Stimulated activated CD4-positive, alpha-beta T cell treated with anti-CD3 and anti-CD28 coated beads, Interleukin-2, amount 100 ng/mL, for 48 hours (primary cell): Measurements from ENCODE around the gene IVL.

Source experiments
- DNase-seq, 2 donors: peaks; one replicate each; pipeline ENCODE4 v3.0.0-alpha.2; 2020

IVL gene

GRCh38 chr1:152907686-152908601, at the start of gene IVL:
IVL (plus strand) TSS chr1:152908546; CDS start chr1:152909798, 1,252 bp downstream.
- DNase-seq, result no peak

- no peak for DNase-seq
Measured at GRCh38 chr1:152859696-152860095, 48.6 kb upstream of the IVL start, which contains the start of gene LCE7A. LCE7A (plus strand) TSS chr1:152859996; CDS start chr1:152860698, 702 bp downstream.

GRCh38 chr1:152860129-152860528, 48.2 kb upstream of the IVL start:
- DNase-seq, result no peak

GRCh38 chr1:152861374-152861773, 47.0 kb upstream of the IVL start:
- no peak for DNase-seq

GRCh38 chr1:152864443-152864842, 43.9 kb upstream of the IVL start:
- DNase-seq, result no peak

GRCh38 chr1:152866321-152866720, 42.0 kb upstream of the IVL start:
- DNase-seq, result no peak

- DNase-seq, result peak; percentile 61 to 62
Measured at GRCh38 chr1:152869808-152870419, 38.4 kb upstream of the IVL start.

GRCh38 chr1:152870831-152871730, 37.3 kb upstream of the IVL start:
- no peak for DNase-seq

- no peak for DNase-seq
Measured at GRCh38 chr1:152871731-152872126, 36.6 kb upstream of the IVL start.

- no peak for DNase-seq
Measured at GRCh38 chr1:152873495-152873894, 34.9 kb upstream of the IVL start.

- DNase-seq, result no peak
Measured at GRCh38 chr1:152876827-152877226, 31.5 kb upstream of the IVL start.

- DNase-seq, result peak; percentile 16
Measured at GRCh38 chr1:152878042-152878441, 30.3 kb upstream of the IVL start, which contains the start of gene SMCP. SMCP (plus strand) TSS chr1:152878322; CDS start chr1:152884423, 6,101 bp downstream.

GRCh38 chr1:152879559-152880198, 28.7 kb upstream of the IVL start:
- DNase-seq, result no peak

- DNase-seq, result no peak
Measured at GRCh38 chr1:152880316-152880715, 28.0 kb upstream of the IVL start.

GRCh38 chr1:152880907-152881306, 27.4 kb upstream of the IVL start:
- DNase-seq, result no peak

GRCh38 chr1:152884085-152884484, 24.3 kb upstream of the IVL start:
- no peak for DNase-seq

- DNase-seq, result no peak
Measured at GRCh38 chr1:152884506-152884905, 23.8 kb upstream of the IVL start.

- no peak for DNase-seq
Measured at GRCh38 chr1:152884966-152885624, 23.3 kb upstream of the IVL start.

- DNase-seq, result no peak
Measured at GRCh38 chr1:152886085-152886484, 22.3 kb upstream of the IVL start.

- no peak for DNase-seq
Measured at GRCh38 chr1:152886758-152887409, 21.5 kb upstream of the IVL start.

GRCh38 chr1:152888126-152888525, 20.2 kb upstream of the IVL start:
- no peak for DNase-seq
